ENCODE results near the gene TTLL13.

TTLL13 gene

GRCh38 chr15:90231028-90232017 lies 18.0 kb upstream of the TTLL13 start:
- Histone ChIP-seq H3K4me3 (ENCODE audit: low read length) (no peak overlapping the region), H3K9ac (ENCODE audit: low read length) (no peak overlapping the region), H3K4me1 (ENCODE audit: low read length) (peaks cover 11% of the 10 kb centered on the region), H3K27ac (ENCODE audit: low read length) (no peak overlapping the region), H3K79me2 (ENCODE audit: low read length) (peaks cover 4% of the 10 kb centered on the region; the same call in 1 of the 2 replicates), H3K36me3 (replicated peaks; ENCODE audit: low read depth, low read length) (peaks cover 20% of the 10 kb centered on the region), H4K20me1 (ENCODE audit: insufficient read depth, low read length) (no peaks in the 10 kb centered on the region; the same call in 1 of the 2 replicates), H3K9me3 (ENCODE audit: insufficient read depth, low read length) (no peaks in the 10 kb centered on the region), H2AFZ (ENCODE audit: low read depth, low read length) (no peak overlapping the region), H3K4me2 (ENCODE audit: low read length) (no peak overlapping the region), H3K27me3 (ENCODE audit: low read depth, low read length) (no peaks in the 10 kb centered on the region)
- TF ChIP-seq EZH2phosphoT487 (IDR thresholded peaks at IDR 0.05; ENCODE audit: low read depth) (no peak), CTCF (IDR thresholded peaks at IDR 0.05; ENCODE audit: low read depth, low read length) (no peak)

- peaks cover 20% of the 10 kb centered on the region for H3K36me3 ChIP-seq (replicated peaks; ENCODE audit: low read depth, low read length)
- no peak overlapping the region for H3K4me3 ChIP-seq (ENCODE audit: low read length)
Observed at GRCh38 chr15:90232196-90232595, 17.2 kb upstream of the TTLL13 start.

GRCh38 chr15:90232941-90233386 lies 16.4 kb upstream of the TTLL13 start:
- Histone ChIP-seq H3K79me2 (ENCODE audit: low read length) (peaks cover 4% of the 10 kb centered on the region; the same call in 1 of the 2 replicates), H3K4me1 (ENCODE audit: low read length) (peaks cover 11% of the 10 kb centered on the region), H3K27me3 (ENCODE audit: low read depth, low read length) (no peaks in the 10 kb centered on the region), H2AFZ (ENCODE audit: low read depth, low read length) (peak overlapping the region; percentile 62), H3K9me3 (ENCODE audit: insufficient read depth, low read length) (no peaks in the 10 kb centered on the region), H3K9ac (ENCODE audit: low read length) (peak overlapping the region; percentile 78), H4K20me1 (ENCODE audit: insufficient read depth, low read length) (no peaks in the 10 kb centered on the region; the same call in 1 of the 2 replicates), H3K36me3 (replicated peaks; ENCODE audit: low read depth, low read length) (peaks cover 16% of the 10 kb centered on the region), H3K4me3 (ENCODE audit: low read length) (peak overlapping the region; percentile 84), H3K27ac (ENCODE audit: low read length) (no peak overlapping the region), H3K4me2 (ENCODE audit: low read length) (peak overlapping the region; percentile 98)
- no peak for TF ChIP-seq EZH2phosphoT487 (IDR thresholded peaks at IDR 0.05; ENCODE audit: low read depth)
- no peak; the same call in none of the 2 replicates for TF ChIP-seq CTCF (IDR thresholded peaks at IDR 0.05; ENCODE audit: low read depth, low read length)

More at GRCh38 chr15:90232196-90232595, 17.2 kb upstream of the TTLL13 start:
- Histone ChIP-seq H3K4me2 (ENCODE audit: low read length) (peak overlapping the region; percentile 98; the same call in 1 of the 2 replicates), H3K9me3 (ENCODE audit: insufficient read depth, low read length) (no peaks in the 10 kb centered on the region), H4K20me1 (ENCODE audit: insufficient read depth, low read length) (no peaks in the 10 kb centered on the region; the same call in 1 of the 2 replicates), H3K27ac (ENCODE audit: low read length) (no peak overlapping the region), H3K9ac (ENCODE audit: low read length) (no peak overlapping the region), H3K27me3 (ENCODE audit: low read depth, low read length) (no peaks in the 10 kb centered on the region), H3K79me2 (ENCODE audit: low read length) (peaks cover 4% of the 10 kb centered on the region; the same call in 1 of the 2 replicates), H2AFZ (ENCODE audit: low read depth, low read length) (no peak overlapping the region), H3K4me1 (ENCODE audit: low read length) (peaks cover 11% of the 10 kb centered on the region)
- no peak for TF ChIP-seq EZH2phosphoT487 (IDR thresholded peaks at IDR 0.05; ENCODE audit: low read depth)
- TF ChIP-seq CTCF (IDR thresholded peaks at IDR 0.05; ENCODE audit: low read depth, low read length) = no peak

All from OCI-LY3 (cell line).